IMR-90 (cell line): ENCODE data around the gene SLC25A19. TPM values are rescaled to one million over a fixed set of nuclear protein-coding genes. Genes with fewer than 3 reads are reported as not detected.
"Not testable (repeated sequence)": the region's sequence is repeated elsewhere in the genome, so short reads cannot be mapped to it uniquely, and the experiment has no call there.

Experiments used
- ATAC-seq: fragments of 200-7000 bp; cut with Tn5 transposase; 2 replicates; pipeline ENCODE4 v1.9.1; 2020; ENCODE audit warnings: low read depth, mild to moderate bottlenecking, moderate library complexity
- BruUV-seq: library from RNA; stranded (reverse); fragments of 400-500 nt; replicated peaks from 2 replicates; lab custom pipeline; 2021; lab: Mats Ljungman, UMichigan
- CTCF ChIA-PET: fragments of 300-600 bp; formaldehyde crosslinking; extraction: SDS; loops from one replicate; lab custom pipeline; 2021; ENCODE audit warnings: antibody characterized with exemption; lab: Yijun Ruan, JAX
- POLR2A ChIA-PET: fragments of 300-600 bp; sonication (Branson Sonifier 250); formaldehyde crosslinking; loops from one replicate; lab custom pipeline; 2022; ENCODE audit warnings: antibody characterized with exemption; ENCODE audit not compliant: unreplicated experiment; lab: Charles Lee
- DNase-seq: peaks from one replicate; pipeline ENCODE4 v3.0.0; 2013
- H2AFZ ChIP-seq: replicated peaks from 2 replicates; pipeline ENCODE3; 2013; ENCODE audit warnings: low read length, mild to moderate bottlenecking; ENCODE audit not compliant: poor library complexity
- H2AK5ac ChIP-seq: 2 replicates; pipeline ENCODE4 v1.6.1; 2013; ENCODE audit warnings: low read depth, low read length, inconsistent platforms
- H2AK9ac ChIP-seq: replicated peaks from 2 replicates; pipeline ENCODE3; 2013; ENCODE audit warnings: mild to moderate bottlenecking, low read depth, low read length, moderate library complexity; ENCODE audit not compliant: poor library complexity
- H2BK120ac ChIP-seq: 2 replicates; pipeline ENCODE4 v1.6.1; 2013; ENCODE audit warnings: low read depth, low read length, inconsistent platforms
- H2BK15ac ChIP-seq: 3 replicates; pipeline ENCODE4 v1.6.1; 2013; ENCODE audit warnings: low read depth, low read length, inconsistent platforms
- H2BK20ac ChIP-seq: 2 replicates; pipeline ENCODE4 v1.6.1; 2013; ENCODE audit warnings: low read depth, mild to moderate bottlenecking, inconsistent platforms, low read length, moderate library complexity
- H2BK5ac ChIP-seq: 2 replicates; pipeline ENCODE4 v1.6.1; 2013; ENCODE audit warnings: mild to moderate bottlenecking, low read depth, low read length, inconsistent platforms; ENCODE audit not compliant: poor library complexity, severe bottlenecking
- H3K14ac ChIP-seq: replicated peaks from 2 replicates; pipeline ENCODE4 v1.6.1; 2013; ENCODE audit warnings: low read depth, low read length, inconsistent platforms
- H3K18ac ChIP-seq: 2 replicates; pipeline ENCODE4 v1.6.1; 2013; ENCODE audit warnings: low read depth, low read length, control low read depth
- H3K23ac ChIP-seq: 2 replicates; pipeline ENCODE4 v1.6.1; 2013; ENCODE audit warnings: low read depth, low read length, inconsistent platforms
- H3K27ac ChIP-seq: 2 replicates; pipeline ENCODE4 v1.5.1; 2013; ENCODE audit warnings: mild to moderate bottlenecking, control low read depth, low read length; ENCODE audit not compliant: insufficient read depth
- H3K27me3 ChIP-seq: 2 replicates; pipeline ENCODE4 v1.6.1; 2013; ENCODE audit warnings: low read length; ENCODE audit not compliant: control insufficient read depth, insufficient read depth
- H3K36me3 ChIP-seq: 2 replicates; pipeline ENCODE4 v1.6.1; 2013; ENCODE audit warnings: low read length, mixed read lengths; ENCODE audit not compliant: control insufficient read depth, insufficient read depth
- H3K4ac ChIP-seq: 2 replicates; pipeline ENCODE4 v1.6.1; 2013; ENCODE audit warnings: low read depth, low read length, inconsistent platforms
- H3K4me1 ChIP-seq: 2 replicates; pipeline ENCODE4 v1.6.1; 2013; ENCODE audit warnings: low read length, mixed read lengths; ENCODE audit not compliant: control insufficient read depth, insufficient read depth
- H3K4me2 ChIP-seq: 2 replicates; pipeline ENCODE4 v1.6.1; 2013; ENCODE audit warnings: low read depth, mild to moderate bottlenecking, control low read depth, low read length, moderate library complexity
- H3K4me3 ChIP-seq: 2 replicates; pipeline ENCODE4 v1.5.1; 2013; ENCODE audit warnings: low read depth, mild to moderate bottlenecking, control low read depth, low read length, moderate library complexity; ENCODE audit not compliant: insufficient read depth
- H3K56ac ChIP-seq: 2 replicates; pipeline ENCODE4 v1.6.1; 2013; ENCODE audit warnings: low read length, inconsistent platforms; ENCODE audit not compliant: insufficient read depth; ENCODE audit errors: extremely low read depth
- H3K79me1 ChIP-seq, 2 experiments: 2 replicates each; pipeline ENCODE4 v1.6.1; 2013; ENCODE audit warnings: low read length in 2 of 2, inconsistent platforms in 1 of 2, low read depth in 1 of 2
- H3K9ac ChIP-seq: 2 replicates; pipeline ENCODE4 v1.6.1; 2013; ENCODE audit warnings: low read depth, low read length, control low read depth
- H3K9me1 ChIP-seq: 2 replicates; pipeline ENCODE4 v1.6.1; 2013; ENCODE audit warnings: low read length, inconsistent platforms; ENCODE audit not compliant: insufficient read depth
- H3K9me3 ChIP-seq: 2 replicates; pipeline ENCODE4 v1.6.1; 2013; ENCODE audit warnings: low read length; ENCODE audit not compliant: control insufficient read depth, insufficient read depth
- H4K20me1 ChIP-seq: 2 replicates; pipeline ENCODE4 v1.6.1; 2013; ENCODE audit warnings: low read length, inconsistent platforms; ENCODE audit not compliant: insufficient read depth
- H4K5ac ChIP-seq: 2 replicates; pipeline ENCODE4 v1.6.1; 2013; ENCODE audit warnings: mild to moderate bottlenecking, low read depth, low read length, control low read depth
- H4K8ac ChIP-seq, 2 experiments: 2 replicates each; pipeline ENCODE4 v1.6.1; 2013; ENCODE audit warnings: low read depth in 2 of 2, low read length in 2 of 2, control low read depth in 1 of 2, inconsistent platforms in 1 of 2
- H4K91ac ChIP-seq: 2 replicates; pipeline ENCODE4 v1.6.1; 2013; ENCODE audit warnings: low read depth, low read length, inconsistent platforms; ENCODE audit not compliant: insufficient read depth
- BHLHE40 ChIP-seq: fragments of 150-350 bp; IDR thresholded peaks from 2 replicates; pipeline ENCODE4 v1.6.1; 2016; ENCODE audit warnings: mild to moderate bottlenecking, low read depth, low read length
- WGBS, 2 experiments: methylation state at CpG; one replicate each; pipeline versions ENCODE4 v1.1.5 to v1.1.7; 2013; ENCODE audit warnings: missing lambda C conversion rate in 2 of 2; ENCODE audit not compliant: insufficient read length in 1 of 2; ENCODE audit errors: extremely low coverage in 2 of 2; 5-methylcytosine and 5-hydroxymethylcytosine counted together
- dilution Hi-C: fragments of 300-500 bp; cut with HindIII; formaldehyde crosslinking; loops from one replicate; pipeline ENCODE4 v1.14.3; 2018; ENCODE audit warnings: low sequenced_read_pairs; ENCODE audit not compliant: unreplicated experiment
- in situ Hi-C: fragments of 300-500 bp; cut with MboI; formaldehyde crosslinking; loops from 3 replicates; pipeline ENCODE4 v1.14.3; 2019; ENCODE audit warnings: low sequenced_read_pairs, inconsistent platforms, mixed read lengths
- intact Hi-C: fragments of 100-400 bp; cut with micrococcal nuclease; formaldehyde crosslinking; loops from 2 replicates; pipeline ENCODE4 v1.10.0; 2022
- polyA plus RNA-seq, 3 experiments: library from polyadenylated mRNA; depleted of rRNA; stranded (reverse); fragments of >200 nt; gene quantifications; 2 replicates each; pipeline ENCODE4 v1.2.3, GENCODE V29; 2012; ENCODE audit warnings: low replicate concordance in 1 of 3
- total RNA-seq: library from RNA; depleted of rRNA; stranded (reverse); fragments of >200 nt; gene quantifications from 2 replicates; pipeline ENCODE4 v1.2.3, GENCODE V29; 2012

SLC25A19 gene
- total and polyA plus RNA-seq, 2 of the 4 experiments (the other 2 are of a cell fraction): 9.1 to 9.2 TPM

DNA sequence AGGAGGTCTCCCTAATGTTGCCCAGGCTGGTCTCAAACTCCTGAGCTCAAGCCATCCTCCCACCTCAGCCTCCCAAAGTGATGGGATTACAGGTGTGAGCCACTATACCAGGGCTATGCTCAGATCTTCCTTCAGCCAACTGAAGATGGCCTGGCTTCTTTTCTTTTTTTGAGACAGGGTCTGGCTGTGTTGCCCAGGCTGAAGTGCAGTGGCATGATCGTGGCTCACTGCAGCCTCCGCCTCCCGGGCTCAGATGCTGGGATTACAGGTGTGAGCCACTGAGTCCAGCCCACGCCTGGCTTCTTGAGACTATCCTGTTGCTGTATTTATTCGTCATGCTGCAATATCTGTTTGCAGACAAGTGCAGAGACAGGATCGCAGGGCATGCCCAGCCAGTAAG is 4.1 kb downstream of the SLC25A19 start:
- no peak for ATAC-seq
- no peak overlapping the region for H2AFZ ChIP-seq
- H3K4me1 ChIP-seq: no peaks in the 10 kb centered on the region
- intact Hi-C loops: no loop called here
- no peaks in the 10 kb centered on the region for H3K27me3 ChIP-seq
- no TSS peak for BruUV-seq
- H3K18ac ChIP-seq: no peak overlapping the region
- POLR2A ChIA-PET: no interaction called here
- H2BK5ac ChIP-seq: no peak overlapping the region
- H2AK9ac ChIP-seq: no peak overlapping the region
- H2BK15ac ChIP-seq: no peak overlapping the region
- H4K20me1 ChIP-seq: no peaks in the 10 kb centered on the region
- no peak overlapping the region for H3K4ac ChIP-seq
- DNase-seq: no peak
- H3K4me3 ChIP-seq: no peak overlapping the region
- H3K4me2 ChIP-seq: no peak overlapping the region
- H3K56ac ChIP-seq: no peak overlapping the region
- TF ChIP-seq BHLHE40: no peak
- no peak overlapping the region for H3K23ac ChIP-seq
- H4K91ac ChIP-seq: no peak overlapping the region
- H3K9me3 ChIP-seq: no peaks in the 10 kb centered on the region
- H3K27ac ChIP-seq: no peak overlapping the region
- no peak overlapping the region for H4K5ac ChIP-seq
- H4K8ac ChIP-seq: no peak overlapping the region
- H3K14ac ChIP-seq: no peak overlapping the region
- CTCF ChIA-PET: no interaction called here
- H3K9ac ChIP-seq: no peak overlapping the region
- H2AK5ac ChIP-seq: no peak overlapping the region
- dilution Hi-C loops: no loop called here
- H2BK120ac ChIP-seq: no peak overlapping the region
- in situ Hi-C loops: no loop called here
- peaks cover 4% of the 10 kb centered on the region; the same call in 1 of the 2 replicates for H3K9me1 ChIP-seq
- no peak overlapping the region for H2BK20ac ChIP-seq
- H3K36me3 ChIP-seq: peaks cover 3% of the 10 kb centered on the region; the same call in 1 of the 2 replicates
- peaks cover 0 to 13% of the 10 kb centered on the region in 2 experiments; a peak in 1 of 4 replicates for H3K79me1 ChIP-seq
- WGBS, 2 experiments: 94% methylated on average over 5 of the region's 6 CpGs; no CpG with 5 or more reads in 1 of the 2 experiments

DNA sequence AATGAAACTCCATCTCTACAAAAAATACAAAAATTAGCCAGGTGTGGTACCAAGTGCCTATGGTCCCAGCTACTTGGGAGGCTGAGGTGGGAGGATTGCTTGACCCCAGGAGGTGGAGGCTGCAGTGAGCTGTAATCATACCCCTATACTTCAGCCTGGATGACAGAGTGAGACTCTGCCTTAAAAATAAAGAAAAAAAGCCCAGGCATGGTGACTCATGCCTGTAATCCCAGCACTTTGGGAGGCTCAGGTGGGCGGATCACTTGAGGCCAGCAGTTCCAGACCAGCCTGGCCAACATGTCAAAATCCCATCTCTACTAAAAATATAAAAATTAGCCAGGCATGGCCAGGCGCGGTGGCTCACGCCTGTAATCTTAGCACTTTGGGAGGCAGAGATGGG is 9.0 kb downstream of the SLC25A19 start:
- H3K4me3 ChIP-seq, H3K4me2 ChIP-seq, H2BK120ac ChIP-seq, dilution Hi-C loops, POLR2A ChIA-PET, H3K9me3 ChIP-seq, H4K20me1 ChIP-seq, H3K4me1 ChIP-seq, H3K14ac ChIP-seq, intact Hi-C loops, H2BK5ac ChIP-seq, H4K5ac ChIP-seq, H3K23ac ChIP-seq, BruUV-seq, H2AK9ac ChIP-seq, DNase-seq, H3K27ac ChIP-seq, H3K27me3 ChIP-seq, H3K9ac ChIP-seq, H2AK5ac ChIP-seq, H2BK20ac ChIP-seq, H3K79me1 ChIP-seq, H3K9me1 ChIP-seq, H2BK15ac ChIP-seq, H3K18ac ChIP-seq, in situ Hi-C loops, H3K56ac ChIP-seq, H3K36me3 ChIP-seq, H2AFZ ChIP-seq, H4K91ac ChIP-seq, H3K4ac ChIP-seq, H4K8ac ChIP-seq: not testable (repeated sequence)
- CTCF ChIA-PET: interaction anchor here (1.5 kb wide), 1 partner anchor 9 kb away, joined by 4 read pairs; the partner anchor contains the start of gene SLC25A19
- no CpG with 5 or more reads among the region's 4 CpGs for WGBS, 2 experiments
- peak; percentile 65 for ATAC-seq
